ENCODE measurements around the gene SEMA6A. TPM values are rescaled to one million over a fixed set of nuclear protein-coding genes. Genes with fewer than 3 reads are reported as not detected.

The SEMA6A gene
- total and polyA plus RNA-seq, 7 donors = 4.9 to 55.7 (median 25.0) TPM

GRCh38 chr5:116604805-116605204 is 30.2 kb upstream of the SEMA6A start:
- no peaks in the 10 kb centered on the region for H3K27me3 ChIP-seq
- no peak overlapping the region for H3K4me3 ChIP-seq
- H3K36me3 ChIP-seq = no peaks in the 10 kb centered on the region
- no peaks in the 10 kb centered on the region for H3K9me3 ChIP-seq
- no peak for DNase-seq
- intact Hi-C loops (cut with DNase I) = no loop called here
- H3K4me1 ChIP-seq = peaks cover 0 to 26% (median 12%) of the 10 kb centered on the region in 4 donors
- H3K27ac ChIP-seq = peak overlapping the region in 1 of 4 donors; percentile 9
- 68 to 74% methylated on average over 4 of the region's 4 CpGs for WGBS, 2 donors
- TF ChIP-seq EP300 (IDR thresholded peaks at IDR 0.05) (no peak), CTCF (IDR thresholded peaks at IDR 0.05) (no peak), POLR2AphosphoS5 (IDR thresholded peaks at IDR 0.05) (no peak), POLR2A (IDR thresholded peaks at IDR 0.05) (no peak)

DNA sequence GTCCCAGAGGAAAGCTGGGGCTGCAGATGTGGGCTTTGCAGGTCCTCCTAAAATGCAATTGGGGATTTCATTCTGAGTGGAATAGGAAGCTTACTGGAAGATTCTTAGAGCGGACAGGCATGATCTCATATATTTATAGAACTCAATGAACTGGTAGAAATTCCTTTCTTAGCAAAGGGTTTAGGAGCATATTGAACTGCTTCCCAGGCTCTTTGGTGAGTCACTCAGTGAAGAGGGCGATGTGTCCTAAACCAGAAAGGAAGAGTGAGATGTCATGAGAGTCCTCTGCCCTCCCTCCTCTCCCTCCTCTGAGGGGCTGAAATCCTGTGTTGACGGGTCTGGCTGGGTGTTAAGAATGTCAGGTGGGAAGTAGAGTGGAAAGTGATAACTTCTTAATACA is 26.3 kb upstream of the SEMA6A start:
- Histone ChIP-seq H3K9me3 (no peaks in the 10 kb centered on the region), H3K27ac (peak overlapping the region in 2 of 4 donors; percentile 26 to 51), H3K4me3 (no peak overlapping the region), H3K27me3 (no peaks in the 10 kb centered on the region), H3K4me1 (peaks cover 0 to 25% (median 12%) of the 10 kb centered on the region in 4 donors), H3K36me3 (no peaks in the 10 kb centered on the region)
- DNase-seq = no peak
- intact Hi-C loops (cut with DNase I) = no loop called here
- 76 to 84% methylated on average over 3 of the region's 3 CpGs for WGBS, 2 donors
- TF ChIP-seq EP300 (IDR thresholded peaks at IDR 0.05) (no peak), POLR2AphosphoS5 (IDR thresholded peaks at IDR 0.05) (peak in 1 of 4 donors; percentile 10), CTCF (IDR thresholded peaks at IDR 0.05) (no peak), POLR2A (IDR thresholded peaks at IDR 0.05) (no peak)

DNA sequence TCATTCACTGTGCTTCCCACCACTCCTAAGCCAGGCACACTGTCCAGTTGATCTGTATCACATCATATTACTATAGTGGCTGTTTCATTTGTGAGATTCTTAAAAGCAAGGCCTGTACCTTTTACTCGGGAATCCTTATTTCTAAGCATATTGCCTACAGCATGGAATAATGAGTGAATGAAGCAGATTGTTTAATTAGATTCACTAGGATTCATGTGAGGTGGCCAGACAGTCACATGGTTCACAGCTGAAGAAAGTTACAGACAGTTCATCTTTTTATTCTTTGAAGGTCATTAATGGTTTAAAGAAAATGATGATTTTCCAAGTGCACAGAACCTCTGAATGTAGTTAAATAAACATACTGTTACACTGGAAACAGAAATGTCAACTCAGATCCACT is 24.3 kb upstream of the SEMA6A start:
- no peaks in the 10 kb centered on the region for H3K36me3 ChIP-seq
- H3K27me3 ChIP-seq = no peaks in the 10 kb centered on the region
- intact Hi-C loops (cut with DNase I) = no loop called here
- H3K9me3 ChIP-seq = no peaks in the 10 kb centered on the region
- no peak for DNase-seq
- peaks cover 0 to 17% (median 3%) of the 10 kb centered on the region in 4 donors for H3K4me1 ChIP-seq
- TF ChIP-seq CTCF (IDR thresholded peaks at IDR 0.05) = no peak
- no peak for TF ChIP-seq EP300 (IDR thresholded peaks at IDR 0.05)
- TF ChIP-seq POLR2AphosphoS5 (IDR thresholded peaks at IDR 0.05) = no peak
- no peak for TF ChIP-seq POLR2A (IDR thresholded peaks at IDR 0.05)
- H3K27ac ChIP-seq = no peak overlapping the region
- 94% methylated on average over 1 of the region's 1 CpG for WGBS, 2 donors
- H3K4me3 ChIP-seq = no peak overlapping the region

DNA sequence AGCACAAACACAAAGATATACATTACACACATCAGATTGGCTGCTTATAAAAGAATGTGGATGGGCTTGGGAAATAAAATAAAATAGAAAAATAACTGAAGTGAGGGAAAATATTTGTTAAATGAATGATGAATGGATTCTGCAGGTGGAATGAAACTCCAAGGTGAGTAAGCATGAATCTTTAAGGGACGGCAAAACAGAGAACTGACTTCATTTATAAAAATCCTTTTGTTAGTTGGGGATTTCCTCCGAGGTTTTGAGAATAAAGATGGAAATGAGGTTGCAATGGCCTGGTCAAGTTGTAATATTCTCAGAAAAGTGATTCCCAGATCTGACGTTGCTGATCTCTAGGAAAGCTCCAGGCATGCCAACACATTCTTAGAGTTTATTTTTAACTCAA is 20.9 kb upstream of the SEMA6A start:
- no peaks in the 10 kb centered on the region for H3K36me3 ChIP-seq
- intact Hi-C loops (cut with DNase I) = no loop called here
- TF ChIP-seq POLR2A (IDR thresholded peaks at IDR 0.05) (no peak), CTCF (IDR thresholded peaks at IDR 0.05) (no peak), EP300 (IDR thresholded peaks at IDR 0.05) (no peak), POLR2AphosphoS5 (IDR thresholded peaks at IDR 0.05) (no peak)
- H3K4me3 ChIP-seq = no peak overlapping the region
- no peak overlapping the region for H3K27ac ChIP-seq
- peaks cover 0 to 8% (median under 1%) of the 10 kb centered on the region in 4 donors for H3K4me1 ChIP-seq
- WGBS, 2 donors = 74 to 84% methylated on average over 3 of the region's 3 CpGs
- no peak for DNase-seq
- H3K9me3 ChIP-seq = no peaks in the 10 kb centered on the region
- H3K27me3 ChIP-seq = no peaks in the 10 kb centered on the region

- TF ChIP-seq EP300 (IDR thresholded peaks at IDR 0.05) = no peak
- no peak for TF ChIP-seq POLR2AphosphoS5 (IDR thresholded peaks at IDR 0.05)
- TF ChIP-seq POLR2A (IDR thresholded peaks at IDR 0.05) = no peak
- TF ChIP-seq CTCF (IDR thresholded peaks at IDR 0.05) = no peak
- Histone ChIP-seq H3K27ac (no peak overlapping the region), H3K9me3 (no peaks in the 10 kb centered on the region), H3K4me1 (peaks cover 0 to 5% (median 0%) of the 10 kb centered on the region in 4 donors), H3K27me3 (no peaks in the 10 kb centered on the region), H3K36me3 (no peaks in the 10 kb centered on the region), H3K4me3 (no peak overlapping the region)
- no peak for DNase-seq
- intact Hi-C loops (cut with DNase I) = no loop called here
- 93 to 95% methylated on average over 5 of the region's 5 CpGs for WGBS, 2 donors
Observed at GRCh38 chr5:116593340-116593739, 18.7 kb upstream of the SEMA6A start.

All from sigmoid colon (tissue), 7 donors.